Mesothelial cell of epicardium (in vitro differentiated cells): ENCODE data around the gene ARHGAP35. TPM values are rescaled to one million over a fixed set of nuclear protein-coding genes. Genes with fewer than 3 reads are reported as not detected.

Experiments used
- DNase-seq, 2 experiments: peaks; one replicate each; pipeline ENCODE4 v3.0.0; 2021; ENCODE audit warnings: low spot score in 2 of 2; ENCODE audit not compliant: unreplicated experiment in 2 of 2
- H3K27ac Mint-ChIP-seq: 2 replicates; pipeline ENCODE4 v1.8.0; 2021; ENCODE audit warnings: mixed read lengths
- H3K27me3 Mint-ChIP-seq: 2 replicates; pipeline ENCODE4 v1.8.0; 2021; ENCODE audit warnings: low read depth, mixed read lengths
- H3K36me3 Mint-ChIP-seq: 2 replicates; pipeline ENCODE4 v1.8.0; 2021; ENCODE audit warnings: mixed read lengths
- H3K4me1 Mint-ChIP-seq: 2 replicates; pipeline ENCODE4 v1.8.0; 2021; ENCODE audit warnings: mixed read lengths
- H3K4me3 Mint-ChIP-seq: 2 replicates; pipeline ENCODE4 v1.8.0; 2021; ENCODE audit warnings: mild to moderate bottlenecking, moderate library complexity, mixed read lengths
- H3K9me3 Mint-ChIP-seq: 2 replicates; pipeline ENCODE4 v1.8.0; 2021; ENCODE audit warnings: mixed read lengths
- total RNA-seq: library from RNA; stranded (reverse); gene quantifications from 3 replicates; pipeline ENCODE4 v1.2.1, GENCODE V29; 2021
- TF ChIP-seq, protein P1 (sequence below): fragments of 200-600 bp; sonication (generic); IDR thresholded peaks from one replicate; pipeline ENCODE4 v1.5.0; 2021; ENCODE audit warnings: antibody characterized with exemption; ENCODE audit not compliant: unreplicated experiment

ARHGAP35 gene
- total RNA-seq, 1 donor from 2014 or later, result 77.9 TPM

DNA sequence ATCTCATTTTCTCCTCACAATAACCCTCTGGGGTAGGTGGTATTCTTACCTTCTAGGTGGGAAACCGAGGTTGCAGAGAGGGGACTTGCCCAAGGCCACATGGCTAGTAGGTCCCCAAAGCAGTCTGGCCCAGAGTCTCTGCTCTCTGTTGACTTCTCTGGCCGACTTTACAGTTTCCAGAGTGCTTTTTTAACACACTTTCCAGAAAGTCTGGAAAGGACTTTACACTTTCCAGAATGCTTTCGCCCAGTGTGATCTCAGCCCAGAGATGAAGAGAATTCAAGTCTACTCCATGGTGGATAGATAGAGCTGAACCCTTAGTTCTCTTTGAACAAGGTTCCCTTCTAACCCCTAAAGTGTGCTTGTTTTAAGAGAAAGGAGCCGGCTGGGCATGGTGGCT, 12.2 kb downstream of the ARHGAP35 start:
- TF ChIP-seq, protein P1, sequence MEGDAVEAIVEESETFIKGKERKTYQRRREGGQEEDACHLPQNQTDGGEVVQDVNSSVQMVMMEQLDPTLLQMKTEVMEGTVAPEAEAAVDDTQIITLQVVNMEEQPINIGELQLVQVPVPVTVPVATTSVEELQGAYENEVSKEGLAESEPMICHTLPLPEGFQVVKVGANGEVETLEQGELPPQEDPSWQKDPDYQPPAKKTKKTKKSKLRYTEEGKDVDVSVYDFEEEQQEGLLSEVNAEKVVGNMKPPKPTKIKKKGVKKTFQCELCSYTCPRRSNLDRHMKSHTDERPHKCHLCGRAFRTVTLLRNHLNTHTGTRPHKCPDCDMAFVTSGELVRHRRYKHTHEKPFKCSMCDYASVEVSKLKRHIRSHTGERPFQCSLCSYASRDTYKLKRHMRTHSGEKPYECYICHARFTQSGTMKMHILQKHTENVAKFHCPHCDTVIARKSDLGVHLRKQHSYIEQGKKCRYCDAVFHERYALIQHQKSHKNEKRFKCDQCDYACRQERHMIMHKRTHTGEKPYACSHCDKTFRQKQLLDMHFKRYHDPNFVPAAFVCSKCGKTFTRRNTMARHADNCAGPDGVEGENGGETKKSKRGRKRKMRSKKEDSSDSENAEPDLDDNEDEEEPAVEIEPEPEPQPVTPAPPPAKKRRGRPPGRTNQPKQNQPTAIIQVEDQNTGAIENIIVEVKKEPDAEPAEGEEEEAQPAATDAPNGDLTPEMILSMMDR, result no peak
- no peak for DNase-seq
- H3K4me1 Mint-ChIP-seq, result peaks cover 27% of the 10 kb centered on the region
- H3K9me3 Mint-ChIP-seq, result no peaks in the 10 kb centered on the region
- peak overlapping the region; percentile 87 for H3K27ac Mint-ChIP-seq
- H3K27me3 Mint-ChIP-seq, result no peaks in the 10 kb centered on the region
- no peak overlapping the region for H3K4me3 Mint-ChIP-seq
- no peaks in the 10 kb centered on the region for H3K36me3 Mint-ChIP-seq

DNA sequence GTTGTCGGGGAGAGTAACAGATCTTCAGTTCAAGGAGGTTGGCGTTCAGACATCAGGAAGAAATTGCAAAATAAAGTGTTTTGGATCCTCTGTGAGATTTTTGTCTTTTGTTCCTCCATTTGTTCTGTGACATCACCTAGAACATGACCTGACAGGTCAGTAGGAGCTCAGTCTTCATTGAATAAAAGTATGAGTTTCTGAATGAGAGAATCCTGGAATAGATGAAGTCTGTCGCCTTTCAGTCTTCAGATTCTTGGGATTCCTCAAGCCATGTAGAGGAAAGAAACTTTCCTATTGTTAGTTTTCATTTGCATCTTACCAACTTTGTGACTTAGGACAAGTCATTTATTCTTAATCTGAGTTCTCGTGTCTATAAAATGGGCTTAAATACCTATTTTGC, 14.4 kb downstream of the ARHGAP35 start:
- no peaks in the 10 kb centered on the region for H3K9me3 Mint-ChIP-seq

DNA sequence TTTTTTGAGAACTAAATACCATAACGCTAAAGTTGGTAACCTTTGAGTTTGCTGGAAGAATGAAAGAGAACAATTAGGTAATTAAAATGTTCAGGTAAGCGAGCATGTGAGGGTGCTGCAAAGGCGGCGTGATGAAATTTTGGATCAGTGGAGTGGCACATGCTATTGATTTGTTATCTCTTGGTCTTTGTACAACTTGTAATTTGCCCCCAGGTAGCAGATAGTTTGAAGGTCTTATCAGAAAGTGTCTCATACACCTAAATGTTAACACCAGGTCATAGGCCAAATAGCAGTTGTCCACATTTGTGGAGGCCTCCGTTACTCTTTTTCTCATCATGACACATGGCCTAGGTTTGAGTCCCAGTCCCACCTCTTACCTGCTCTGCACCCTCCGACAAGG, 14.9 kb downstream of the ARHGAP35 start:
- peak overlapping the region; percentile 90 for H3K27ac Mint-ChIP-seq
- no peak for DNase-seq
- H3K27me3 Mint-ChIP-seq, result no peaks in the 10 kb centered on the region

More for the DNA sequence above, 14.4 kb downstream of the ARHGAP35 start:
- TF ChIP-seq, protein P1, result no peak
- Mint-ChIP-seq H3K4me3 (no peak overlapping the region), H3K4me1 (peaks cover 16% of the 10 kb centered on the region), H3K36me3 (peaks cover 4% of the 10 kb centered on the region), H3K27me3 (no peaks in the 10 kb centered on the region), H3K27ac (peak overlapping the region; percentile 90)
- no peak for DNase-seq

DNA sequence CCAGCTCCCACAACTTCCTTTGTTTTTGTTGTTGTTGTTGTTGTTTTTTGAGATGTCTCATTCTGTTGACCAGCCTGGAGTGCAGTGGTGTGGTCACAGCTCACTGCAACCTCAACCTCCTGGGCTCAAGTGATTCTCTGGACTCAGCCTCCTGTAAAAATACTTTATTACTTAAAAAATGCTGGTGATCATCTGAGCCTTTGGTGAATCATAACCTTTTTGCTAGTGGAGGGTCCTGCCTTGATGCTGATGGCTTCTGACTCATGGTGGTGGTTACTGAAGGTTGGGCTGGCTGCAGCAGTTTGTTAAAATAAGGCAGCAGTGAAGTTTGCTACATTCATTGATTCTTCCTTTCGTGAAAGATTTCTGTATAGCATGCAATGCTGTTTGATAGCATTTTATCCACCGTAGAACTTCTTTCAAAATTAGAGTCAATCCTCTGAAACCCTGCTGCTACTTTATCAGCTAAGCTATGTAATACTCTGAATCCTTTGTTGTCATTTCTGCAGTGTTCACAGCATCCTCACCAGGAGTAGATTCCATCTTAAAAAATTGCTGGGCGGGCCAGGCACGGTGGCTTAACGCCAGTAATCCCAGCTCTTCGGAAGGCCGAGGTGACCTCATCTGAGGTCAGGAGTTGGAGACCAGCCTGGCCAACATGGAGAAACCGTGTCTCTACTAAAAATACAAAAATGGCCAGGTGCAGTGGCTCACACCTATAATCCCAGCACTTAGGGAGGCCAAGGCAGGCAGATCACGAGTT, 18.0 kb downstream of the ARHGAP35 start:
- Mint-ChIP-seq H3K4me3 (no peak overlapping the region), H3K27ac (peak overlapping the region; percentile 47), H3K9me3 (no peaks in the 10 kb centered on the region), H3K36me3 (peaks cover 9% of the 10 kb centered on the region), H3K27me3 (no peaks in the 10 kb centered on the region), H3K4me1 (peaks cover 27% of the 10 kb centered on the region)
- TF ChIP-seq, protein P1, result no peak
- DNase-seq, result no peak

More for the DNA sequence above, 14.9 kb downstream of the ARHGAP35 start:
- Mint-ChIP-seq H3K9me3 (no peaks in the 10 kb centered on the region), H3K36me3 (peaks cover 6% of the 10 kb centered on the region), H3K4me1 (peaks cover 16% of the 10 kb centered on the region), H3K4me3 (no peak overlapping the region)
- TF ChIP-seq, protein P1, result no peak

DNA sequence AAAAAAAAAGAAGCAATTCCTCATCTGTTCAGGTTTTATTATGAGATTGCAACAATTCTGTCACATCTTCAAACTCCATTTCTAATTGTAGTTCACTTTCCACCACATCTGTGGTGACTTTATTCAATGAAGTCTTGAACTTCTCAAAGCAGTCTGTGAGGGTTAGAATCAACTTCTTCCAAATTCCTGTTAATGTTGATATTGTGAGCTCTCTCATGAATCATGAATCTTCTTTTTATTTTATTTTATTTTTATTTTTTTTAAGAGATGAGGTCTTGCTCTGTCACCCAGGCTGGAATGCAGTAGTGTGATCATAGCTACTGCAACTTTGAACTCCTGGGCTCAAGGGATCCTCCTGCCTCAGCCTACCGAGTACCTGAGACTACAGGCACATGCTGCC, 19.6 kb downstream of the ARHGAP35 start:
- Mint-ChIP-seq H3K36me3 (peaks cover 9% of the 10 kb centered on the region), H3K27ac (no peak overlapping the region), H3K9me3 (no peaks in the 10 kb centered on the region), H3K27me3 (no peaks in the 10 kb centered on the region), H3K4me3 (no peak overlapping the region), H3K4me1 (peaks cover 21% of the 10 kb centered on the region)
- no peak for DNase-seq
- TF ChIP-seq, protein P1, result no peak
